GM12892 (cell line): ENCODE measurements around the gene CLDN9.

ENCODE experiments used
- POLR2A ChIP-seq: IDR thresholded peaks from 2 replicates; pipeline ENCODE4 v1.6.1; 2011; ENCODE audit warnings: low read depth, low read length, control low read depth
- POLR2AphosphoS5 ChIP-seq: IDR thresholded peaks from 2 replicates; pipeline ENCODE4 v1.6.1; 2011; ENCODE audit warnings: low read depth, low read length, control low read depth

GRCh38 chr16:2968368-2968737, 44.4 kb upstream of the CLDN9 start:
- TF ChIP-seq POLR2AphosphoS5: no peak
- no peak for TF ChIP-seq POLR2A
